Measurements from ENCODE around the gene ADAMTS13. TPM values are rescaled to one million over a fixed set of nuclear protein-coding genes. Genes with fewer than 3 reads are reported as not detected.

Gene ADAMTS13
- total RNA-seq, 2 experiments from 2014 or later: 2.2 to 2.6 TPM

DNA sequence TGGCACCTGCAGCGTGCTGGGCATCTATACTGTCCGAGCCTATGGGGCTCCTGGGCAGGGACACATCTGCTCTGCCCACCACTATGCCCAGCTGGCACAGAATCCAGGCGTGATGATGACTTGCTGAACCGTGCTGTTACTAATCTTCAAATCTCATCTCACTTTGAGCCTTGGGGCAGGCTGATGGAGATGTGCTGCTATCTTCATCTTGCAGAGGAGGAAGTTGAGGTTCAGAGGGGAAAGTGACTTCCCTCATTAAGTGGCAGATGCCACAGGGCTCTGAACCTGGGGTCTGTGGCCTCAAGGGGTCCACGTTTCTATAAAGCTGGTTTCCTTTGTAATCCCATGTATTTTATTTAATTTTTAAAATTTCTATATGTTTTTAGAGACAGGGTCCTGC is 52.0 kb downstream of the ADAMTS13 start:
- Mint-ChIP-seq H3K27ac (no peak overlapping the region), H3K36me3 (ENCODE audit: low read depth) (no peaks in the 10 kb centered on the region), H3K4me3 (no peak overlapping the region), H3K9me3 (no peaks in the 10 kb centered on the region), H3K4me1 (ENCODE audit: low read depth) (no peaks in the 10 kb centered on the region), H3K27me3 (no peaks in the 10 kb centered on the region)
- ATAC-seq (ENCODE audit: poor library complexity) (no peak), DNase-seq (no peak)
- TF ChIP-seq, protein P1, sequence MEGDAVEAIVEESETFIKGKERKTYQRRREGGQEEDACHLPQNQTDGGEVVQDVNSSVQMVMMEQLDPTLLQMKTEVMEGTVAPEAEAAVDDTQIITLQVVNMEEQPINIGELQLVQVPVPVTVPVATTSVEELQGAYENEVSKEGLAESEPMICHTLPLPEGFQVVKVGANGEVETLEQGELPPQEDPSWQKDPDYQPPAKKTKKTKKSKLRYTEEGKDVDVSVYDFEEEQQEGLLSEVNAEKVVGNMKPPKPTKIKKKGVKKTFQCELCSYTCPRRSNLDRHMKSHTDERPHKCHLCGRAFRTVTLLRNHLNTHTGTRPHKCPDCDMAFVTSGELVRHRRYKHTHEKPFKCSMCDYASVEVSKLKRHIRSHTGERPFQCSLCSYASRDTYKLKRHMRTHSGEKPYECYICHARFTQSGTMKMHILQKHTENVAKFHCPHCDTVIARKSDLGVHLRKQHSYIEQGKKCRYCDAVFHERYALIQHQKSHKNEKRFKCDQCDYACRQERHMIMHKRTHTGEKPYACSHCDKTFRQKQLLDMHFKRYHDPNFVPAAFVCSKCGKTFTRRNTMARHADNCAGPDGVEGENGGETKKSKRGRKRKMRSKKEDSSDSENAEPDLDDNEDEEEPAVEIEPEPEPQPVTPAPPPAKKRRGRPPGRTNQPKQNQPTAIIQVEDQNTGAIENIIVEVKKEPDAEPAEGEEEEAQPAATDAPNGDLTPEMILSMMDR (IDR thresholded peaks at IDR 0.05): no peak
- CTCF ChIA-PET: no interaction called here
- H3K9me3 ChIP-seq (ENCODE audit: control insufficient read depth in 1 of 2, insufficient read depth in 1 of 2, low read length in 2 of 2): no peaks in the 10 kb centered on the region
- no peaks in the 10 kb centered on the region for H3K36me3 ChIP-seq (ENCODE audit: insufficient read depth, low read length)
- POLR2A ChIA-PET: no interaction called here
- intact Hi-C loops (cut with DNase I, micrococcal nuclease): no loop called here
- no peak overlapping the region for H3K4me3 ChIP-seq (ENCODE audit: low read length)
- peaks cover 16% of the 10 kb centered on the region for H3K4me1 ChIP-seq (ENCODE audit: insufficient read depth, low read length)
- no peaks in the 10 kb centered on the region for H3K27me3 ChIP-seq (ENCODE audit: control insufficient read depth in 1 of 2, insufficient read depth in 2 of 2, low read length in 2 of 2)
- no peak overlapping the region for H3K27ac ChIP-seq (ENCODE audit: low read depth in 1 of 2, low read length in 2 of 2)

DNA sequence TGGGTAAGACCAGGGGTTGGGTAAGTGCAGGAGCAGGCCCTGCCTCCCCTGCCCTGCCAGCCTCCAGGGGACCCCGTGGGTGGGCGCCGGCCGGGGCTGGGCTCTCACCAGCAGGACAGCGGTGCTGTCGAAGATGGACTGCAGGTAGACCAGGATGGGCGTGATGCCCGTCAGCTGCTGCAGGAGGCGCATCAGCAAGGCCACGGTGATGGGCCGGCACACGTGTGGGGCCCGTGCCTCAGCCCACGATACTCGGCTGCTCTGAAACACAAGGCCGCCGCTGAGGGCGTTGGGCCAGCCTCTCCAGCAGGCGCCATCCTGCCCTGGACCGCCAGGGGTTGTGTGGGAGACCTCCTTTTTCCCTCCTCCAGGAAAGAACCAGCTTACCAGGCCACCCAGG is 52.7 kb downstream of the ADAMTS13 start:
- Mint-ChIP-seq H3K4me1 (ENCODE audit: low read depth) (peaks cover 6% of the 10 kb centered on the region), H3K27ac (no peak overlapping the region), H3K36me3 (ENCODE audit: low read depth) (no peaks in the 10 kb centered on the region), H3K9me3 (no peaks in the 10 kb centered on the region), H3K4me3 (no peak overlapping the region), H3K27me3 (no peaks in the 10 kb centered on the region)
- no peaks in the 10 kb centered on the region for H3K27me3 ChIP-seq (ENCODE audit: control insufficient read depth in 1 of 2, insufficient read depth in 2 of 2, low read length in 2 of 2)
- no peaks in the 10 kb centered on the region for H3K36me3 ChIP-seq (ENCODE audit: insufficient read depth, low read length)
- DNase-seq: no peak
- TF ChIP-seq, protein P1 (IDR thresholded peaks at IDR 0.05): no peak
- ChIA-PET CTCF (interaction anchor here (0.6 kb wide), 1 partner anchor 12 kb away, joined by 3 read pairs; no protein-coding TSS in a partner anchor), POLR2A (no interaction called here)
- H3K4me1 ChIP-seq (ENCODE audit: insufficient read depth, low read length): peaks cover 22% of the 10 kb centered on the region
- H3K27ac ChIP-seq (ENCODE audit: low read depth in 1 of 2, low read length in 2 of 2): no peak overlapping the region
- intact Hi-C loops (cut with DNase I, micrococcal nuclease): loop anchor here in 1 of 2 experiments (5.0 kb wide), 2 partner anchors 138 to 448 kb away; partner anchors contain the start of gene SURF6
- H3K9me3 ChIP-seq (ENCODE audit: control insufficient read depth in 1 of 2, insufficient read depth in 1 of 2, low read length in 2 of 2): no peaks in the 10 kb centered on the region
- H3K4me3 ChIP-seq (ENCODE audit: low read length): no peak overlapping the region
- no peak for ATAC-seq (ENCODE audit: poor library complexity)

DNA sequence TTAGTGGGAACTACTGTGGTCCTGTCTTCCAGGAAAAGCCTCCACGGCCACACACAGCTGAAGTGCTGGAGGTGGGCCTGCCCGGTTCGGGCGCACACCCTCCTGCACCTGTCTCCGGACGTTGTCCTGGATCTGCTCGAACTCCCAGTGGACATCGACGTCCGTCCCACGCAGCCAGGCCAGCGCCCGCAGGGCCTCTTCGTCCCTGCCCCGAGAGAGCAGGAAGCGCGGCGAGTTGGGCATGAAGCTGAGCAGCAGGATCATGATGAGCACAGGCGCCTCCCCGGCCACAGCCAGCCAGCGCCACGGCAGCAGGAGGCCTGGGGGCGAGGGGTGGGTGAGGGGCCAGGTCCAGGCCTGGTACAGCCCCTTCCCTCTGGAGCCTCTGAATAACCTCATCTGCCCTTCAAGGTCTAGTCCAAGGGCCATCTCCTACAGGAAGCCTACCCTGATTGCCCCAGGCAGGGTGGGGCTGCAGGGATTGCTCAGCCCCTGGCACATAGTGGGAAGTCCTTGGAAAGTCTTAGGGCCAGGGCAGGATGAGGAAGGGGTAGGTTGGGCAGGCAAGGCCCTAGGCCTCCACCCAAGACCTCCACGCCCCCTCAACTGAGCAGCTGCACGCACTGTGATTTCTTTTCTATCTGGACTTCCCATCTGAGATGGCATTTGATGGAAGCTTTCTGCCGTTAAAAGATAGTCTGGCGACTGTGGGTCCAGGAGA is 53.3 kb downstream of the ADAMTS13 start:
- Mint-ChIP-seq H3K27me3 (no peaks in the 10 kb centered on the region), H3K9me3 (no peaks in the 10 kb centered on the region), H3K27ac (no peak overlapping the region), H3K4me3 (no peak overlapping the region), H3K36me3 (ENCODE audit: low read depth) (no peaks in the 10 kb centered on the region), H3K4me1 (ENCODE audit: low read depth) (peaks cover 9% of the 10 kb centered on the region)
- intact Hi-C loops (cut with DNase I, micrococcal nuclease): loop anchor here in 1 of 2 experiments (5.0 kb wide), 2 partner anchors 138 to 448 kb away; partner anchors contain the start of gene SURF6
- H3K36me3 ChIP-seq (ENCODE audit: insufficient read depth, low read length): no peaks in the 10 kb centered on the region
- ChIA-PET CTCF (no interaction called here), POLR2A (no interaction called here)
- H3K4me1 ChIP-seq (ENCODE audit: insufficient read depth, low read length): peaks cover 24% of the 10 kb centered on the region
- no peaks in the 10 kb centered on the region for H3K9me3 ChIP-seq (ENCODE audit: control insufficient read depth in 1 of 2, insufficient read depth in 1 of 2, low read length in 2 of 2)
- H3K4me3 ChIP-seq (ENCODE audit: low read length): no peak overlapping the region
- H3K27ac ChIP-seq (ENCODE audit: low read depth in 1 of 2, low read length in 2 of 2): no peak overlapping the region
- TF ChIP-seq, protein P1 (IDR thresholded peaks at IDR 0.05): no peak
- DNase-seq (no peak), ATAC-seq (ENCODE audit: poor library complexity) (no peak)
- H3K27me3 ChIP-seq (ENCODE audit: control insufficient read depth in 1 of 2, insufficient read depth in 2 of 2, low read length in 2 of 2): no peaks in the 10 kb centered on the region

Measured in CD4-positive, alpha-beta T cell (primary cell).